Measurements from ENCODE around the gene RIC3.
"Not testable (repeated sequence)": the region's sequence is repeated elsewhere in the genome, so short reads cannot be mapped to it uniquely, and the experiment has no call there.

Gene RIC3

GRCh38 chr11:8192016-8192895 lies 23.4 kb upstream of the RIC3 start:
- DNase-seq (ENCODE audit: low read depth, low spot score): no peak

GRCh38 chr11:8190431-8190830 lies 21.6 kb upstream of the RIC3 start:
- no peak for DNase-seq (ENCODE audit: low read depth, low spot score)

GRCh38 chr11:8186429-8186828 lies 17.6 kb upstream of the RIC3 start:
- no peak for DNase-seq (ENCODE audit: low read depth, low spot score)

- DNase-seq (ENCODE audit: low read depth, low spot score): no peak
These were observed 14.3 kb upstream of the RIC3 start for GRCh38 chr11:8183111-8183510.

- DNase-seq (ENCODE audit: low read depth, low spot score): no peak
These were observed 11.6 kb upstream of the RIC3 start for GRCh38 chr11:8180469-8180868.

GRCh38 chr11:8178297-8178696 lies 9.5 kb upstream of the RIC3 start:
- no peak for DNase-seq (ENCODE audit: low read depth, low spot score)

GRCh38 chr11:8177136-8177535 lies 8.3 kb upstream of the RIC3 start:
- no peak for DNase-seq (ENCODE audit: low read depth, low spot score)

- no peak for DNase-seq (ENCODE audit: low read depth, low spot score)
These were observed 1.0 kb downstream of the RIC3 start for GRCh38 chr11:8167796-8168195.

- DNase-seq (ENCODE audit: low read depth, low spot score): no peak
These were observed 4.1 kb downstream of the RIC3 start for GRCh38 chr11:8164746-8165145.

- not testable (repeated sequence) for DNase-seq (ENCODE audit: low read depth, low spot score)
These were observed 7.1 kb downstream of the RIC3 start for GRCh38 chr11:8161627-8162304.

- DNase-seq (ENCODE audit: low read depth, low spot score): no peak
These were observed 11.9 kb downstream of the RIC3 start for GRCh38 chr11:8156877-8157276.

GRCh38 chr11:8149726-8150125 lies 19.1 kb downstream of the RIC3 start:
- DNase-seq (ENCODE audit: low read depth, low spot score): no peak

GRCh38 chr11:8138526-8138925 lies 30.3 kb downstream of the RIC3 start:
- no peak for DNase-seq (ENCODE audit: low read depth, low spot score)

- no peak for DNase-seq (ENCODE audit: low read depth, low spot score)
These were observed 41.4 kb downstream of the RIC3 start for GRCh38 chr11:8127447-8127846.

- DNase-seq (ENCODE audit: low read depth, low spot score): no peak
These were observed 42.1 kb downstream of the RIC3 start for GRCh38 chr11:8126649-8127289.

- DNase-seq (ENCODE audit: low read depth, low spot score): no peak
These were observed 46.6 kb downstream of the RIC3 start for GRCh38 chr11:8122173-8122764.

- DNase-seq (ENCODE audit: low read depth, low spot score): no peak
These were observed 57.2 kb downstream of the RIC3 start for GRCh38 chr11:8111636-8112035.

- no peak for DNase-seq (ENCODE audit: low read depth, low spot score)
These were observed 58.4 kb downstream of the RIC3 start for GRCh38 chr11:8110396-8110795.

GRCh38 chr11:8109675-8110074 lies 59.1 kb downstream of the RIC3 start:
- DNase-seq (ENCODE audit: low read depth, low spot score): no peak

- no peak for DNase-seq (ENCODE audit: low read depth, low spot score)
These were observed 60.4 kb downstream of the RIC3 start for GRCh38 chr11:8108421-8108820.

GRCh38 chr11:8107642-8108041 lies 61.2 kb downstream of the RIC3 start:
- DNase-seq (ENCODE audit: low read depth, low spot score): no peak

GRCh38 chr11:8106679-8107078 lies 62.1 kb downstream of the RIC3 start:
- DNase-seq (ENCODE audit: low read depth, low spot score): no peak

Data from brain pericyte (primary cell).